GM10266 (cell line): ENCODE data around the gene MAP3K10.

Experiments
- DNase-seq: peaks from one replicate; pipeline ENCODE4 v3.0.0; 2012; ENCODE audit errors: extremely low spot score
- TF ChIP-seq, protein P1 (sequence below): IDR thresholded peaks from 2 replicates; pipeline ENCODE4 v1.5.1; 2012; ENCODE audit warnings: mild to moderate bottlenecking, low read depth; ENCODE audit not compliant: control insufficient read depth, insufficient read depth; ENCODE audit errors: missing control alignments

Gene MAP3K10

DNA sequence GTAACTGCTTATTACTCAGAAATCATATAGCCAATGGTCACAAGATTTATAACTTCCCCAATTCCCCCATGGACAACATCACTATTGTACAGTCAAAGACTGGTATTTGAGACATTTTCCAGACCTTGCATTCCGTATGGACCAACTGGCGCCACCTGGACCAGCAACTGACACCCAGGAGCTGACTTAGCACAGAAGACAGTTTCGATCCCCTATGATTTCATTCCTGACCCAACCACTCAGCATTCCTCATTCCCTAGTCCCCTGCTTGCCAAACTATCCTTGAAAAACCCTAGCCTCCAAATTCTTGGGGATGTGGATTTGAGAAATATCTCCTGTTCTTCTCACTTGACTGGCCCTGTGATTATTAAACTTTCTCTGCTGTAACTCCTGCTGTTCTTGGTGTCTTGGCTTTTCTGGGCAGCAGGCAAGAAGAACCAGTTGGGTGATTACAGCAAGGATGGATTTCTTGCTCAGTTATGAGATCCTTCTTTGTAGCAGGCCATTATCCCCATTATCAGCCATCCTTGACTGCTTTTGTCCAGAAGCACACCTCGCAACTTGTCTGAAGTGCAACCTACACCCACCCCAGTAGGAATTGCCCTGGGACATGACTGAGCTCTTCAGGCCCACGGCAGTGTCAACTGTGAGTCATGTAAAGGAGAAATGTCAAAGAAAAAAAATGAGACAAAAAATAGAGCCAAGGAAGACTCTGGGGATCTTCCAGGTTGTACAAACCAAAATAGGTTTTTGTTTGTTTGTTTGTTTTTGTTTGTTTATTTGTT lies 13.7 kb upstream of the MAP3K10 start:
- TF ChIP-seq, protein P1, sequence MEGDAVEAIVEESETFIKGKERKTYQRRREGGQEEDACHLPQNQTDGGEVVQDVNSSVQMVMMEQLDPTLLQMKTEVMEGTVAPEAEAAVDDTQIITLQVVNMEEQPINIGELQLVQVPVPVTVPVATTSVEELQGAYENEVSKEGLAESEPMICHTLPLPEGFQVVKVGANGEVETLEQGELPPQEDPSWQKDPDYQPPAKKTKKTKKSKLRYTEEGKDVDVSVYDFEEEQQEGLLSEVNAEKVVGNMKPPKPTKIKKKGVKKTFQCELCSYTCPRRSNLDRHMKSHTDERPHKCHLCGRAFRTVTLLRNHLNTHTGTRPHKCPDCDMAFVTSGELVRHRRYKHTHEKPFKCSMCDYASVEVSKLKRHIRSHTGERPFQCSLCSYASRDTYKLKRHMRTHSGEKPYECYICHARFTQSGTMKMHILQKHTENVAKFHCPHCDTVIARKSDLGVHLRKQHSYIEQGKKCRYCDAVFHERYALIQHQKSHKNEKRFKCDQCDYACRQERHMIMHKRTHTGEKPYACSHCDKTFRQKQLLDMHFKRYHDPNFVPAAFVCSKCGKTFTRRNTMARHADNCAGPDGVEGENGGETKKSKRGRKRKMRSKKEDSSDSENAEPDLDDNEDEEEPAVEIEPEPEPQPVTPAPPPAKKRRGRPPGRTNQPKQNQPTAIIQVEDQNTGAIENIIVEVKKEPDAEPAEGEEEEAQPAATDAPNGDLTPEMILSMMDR = no peak
- DNase-seq = no peak

DNA sequence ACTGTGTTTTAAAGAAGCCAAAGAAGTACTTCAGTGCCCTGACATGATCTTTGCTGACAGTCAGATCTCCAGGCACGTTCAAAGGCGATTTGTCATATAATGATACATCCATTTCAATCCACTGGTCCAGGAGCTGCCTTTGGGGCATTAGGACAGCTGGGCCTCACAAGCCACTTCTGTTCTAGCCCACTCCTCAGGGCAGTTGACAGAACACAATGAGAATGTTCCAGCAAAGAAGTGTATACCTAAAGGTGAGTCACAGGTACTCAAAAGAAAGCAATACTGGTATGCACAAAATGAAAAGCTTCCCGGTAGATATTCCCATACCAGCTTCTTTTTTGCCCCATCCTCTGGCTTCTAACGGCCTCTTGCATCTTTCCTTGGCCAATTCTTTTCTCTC lies 12.5 kb upstream of the MAP3K10 start:
- TF ChIP-seq, protein P1 = no peak
- DNase-seq = no peak

DNA sequence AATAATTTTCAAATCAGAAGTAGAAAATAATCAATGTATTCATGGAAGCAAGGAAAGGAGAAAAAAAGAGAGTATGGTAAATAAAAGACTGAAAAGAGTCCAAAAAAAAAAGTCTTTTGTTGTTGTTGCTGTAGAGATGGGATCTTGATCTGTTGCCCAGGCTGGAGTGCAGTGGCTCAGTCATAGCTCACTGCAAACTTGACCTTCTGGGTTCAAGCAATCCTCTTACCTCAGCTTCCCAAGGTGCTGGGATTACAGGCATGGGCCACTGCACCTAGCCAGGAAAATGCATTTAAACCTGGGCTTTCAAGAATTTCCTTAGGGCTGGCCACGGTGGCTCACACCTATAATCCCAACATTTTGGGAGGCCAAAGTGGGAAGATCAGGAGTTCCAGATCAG lies 7.0 kb upstream of the MAP3K10 start:
- no peak for DNase-seq
- TF ChIP-seq, protein P1 = no peak

DNA sequence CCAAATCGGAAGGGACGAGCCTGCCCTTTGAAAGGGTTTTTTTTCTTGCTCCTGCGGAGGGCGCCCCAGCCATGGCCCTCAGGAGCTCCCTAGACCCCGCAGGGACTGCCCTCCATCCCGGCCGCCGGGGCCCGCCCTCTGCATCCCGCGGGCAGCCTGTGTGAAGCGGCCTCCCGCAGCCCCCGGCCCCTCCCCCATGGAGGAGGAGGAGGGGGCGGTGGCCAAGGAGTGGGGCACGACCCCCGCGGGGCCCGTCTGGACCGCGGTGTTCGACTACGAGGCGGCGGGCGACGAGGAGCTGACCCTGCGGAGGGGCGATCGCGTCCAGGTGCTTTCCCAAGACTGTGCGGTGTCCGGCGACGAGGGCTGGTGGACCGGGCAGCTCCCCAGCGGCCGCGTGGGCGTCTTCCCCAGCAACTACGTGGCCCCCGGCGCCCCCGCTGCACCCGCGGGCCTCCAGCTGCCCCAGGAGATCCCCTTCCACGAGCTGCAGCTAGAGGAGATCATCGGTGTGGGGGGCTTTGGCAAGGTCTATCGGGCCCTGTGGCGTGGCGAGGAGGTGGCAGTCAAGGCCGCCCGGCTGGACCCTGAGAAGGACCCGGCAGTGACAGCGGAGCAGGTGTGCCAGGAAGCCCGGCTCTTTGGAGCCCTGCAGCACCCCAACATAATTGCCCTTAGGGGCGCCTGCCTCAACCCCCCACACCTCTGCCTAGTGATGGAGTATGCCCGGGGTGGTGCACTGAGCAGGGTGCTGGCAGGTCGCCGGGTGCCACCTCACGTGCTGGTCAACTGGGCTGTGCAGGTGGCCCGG lies 815 bp downstream of the MAP3K10 start:
- DNase-seq = peak; percentile 75

DNA sequence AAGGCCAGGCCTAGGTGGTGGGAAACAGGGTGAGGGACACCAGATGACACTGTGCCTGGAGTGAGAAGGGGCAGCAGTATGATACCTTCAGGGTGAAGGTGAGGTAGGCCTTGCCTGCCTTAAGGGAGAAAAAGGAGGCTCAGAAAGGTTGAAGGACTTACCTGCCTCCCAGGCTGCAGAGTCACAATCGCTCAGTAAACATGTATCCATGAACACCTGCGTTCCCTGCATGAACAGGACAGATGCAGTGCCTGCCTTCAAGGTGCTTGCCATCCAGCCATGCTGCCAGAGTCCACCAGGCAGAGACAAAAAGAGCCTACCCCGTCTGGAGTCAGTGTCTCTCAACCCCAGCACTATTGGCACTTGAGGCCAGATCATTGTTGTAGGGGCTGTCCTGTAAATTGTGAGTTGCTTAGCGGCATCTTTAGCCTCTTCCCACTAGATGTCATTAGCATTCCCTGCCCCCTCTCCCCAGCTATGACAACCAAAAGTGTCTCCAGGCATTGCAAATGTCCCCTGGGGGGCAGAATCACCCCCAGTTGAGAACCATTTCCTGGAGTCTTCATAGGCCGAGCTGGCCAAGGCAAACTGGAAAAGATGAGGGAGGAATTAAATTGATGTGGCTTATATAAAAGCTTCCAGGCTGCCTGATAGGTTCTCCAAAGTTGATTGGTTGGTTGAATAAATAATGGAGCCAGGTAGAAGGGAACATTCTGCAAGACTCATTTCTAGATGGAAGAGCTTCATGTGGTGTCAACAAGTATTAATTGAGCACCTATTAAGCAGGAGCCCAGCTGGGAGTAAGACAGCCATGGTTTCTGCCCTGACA lies 1.7 kb downstream of the MAP3K10 start:
- DNase-seq = no peak
- TF ChIP-seq, protein P1 = no peak

More for the DNA sequence above, 815 bp downstream of the MAP3K10 start:
- TF ChIP-seq, protein P1 = peak; percentile 30

DNA sequence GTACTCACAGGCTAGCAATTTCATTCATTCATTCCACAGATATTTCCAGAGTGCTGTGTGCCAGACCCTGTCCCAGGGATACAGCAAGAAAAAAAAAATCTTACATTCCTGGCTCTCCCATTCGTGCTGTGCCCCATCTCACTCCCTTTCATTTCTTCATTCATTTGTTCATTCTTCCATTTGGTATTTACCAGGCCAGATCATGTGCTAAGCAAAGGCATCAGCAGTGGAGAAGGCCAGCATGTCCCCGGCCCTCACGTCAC lies 2.3 kb downstream of the MAP3K10 start:
- TF ChIP-seq, protein P1 = no peak
- DNase-seq = no peak
